Small intestine (tissue), 7 donors: ENCODE data around the gene ABCA7. TPM values are rescaled to one million over a fixed set of nuclear protein-coding genes. Genes with fewer than 3 reads are reported as not detected.
A peak's percentile ranks its signal among the peaks of the same experiment; 100 is the strongest.
"Not testable (repeated sequence)": the region's sequence is repeated elsewhere in the genome, so short reads cannot be mapped to it uniquely, and the experiment has no call there.

ENCODE experiments used
- DNase-seq, 2 donors: peaks; one replicate each; pipeline versions ENCODE4 v3.0.0 to v3.0.0-alpha.2; 2013
- FAIRE-seq: peaks from 2 replicates; lab custom pipeline; 2012; peaks lifted over from hg19 to GRCh38; lab: Jason Lieb, UNC
- H3K27ac ChIP-seq, 3 donors: one replicate each; pipeline ENCODE4 v1.5.1; 2013; ENCODE audit warnings: low read length in 2 of 3, mild to moderate bottlenecking in 2 of 3, control low read depth in 1 of 3, inconsistent platforms in 1 of 3, low read depth in 1 of 3, moderate library complexity in 1 of 3
- H3K27me3 ChIP-seq, 3 donors: one replicate each; pipeline ENCODE4 v1.6.1; 2013; ENCODE audit warnings: low read length in 3 of 3, inconsistent platforms in 1 of 3; ENCODE audit not compliant: control insufficient read depth in 3 of 3, insufficient read depth in 3 of 3
- H3K36me3 ChIP-seq, 3 donors: one replicate each; pipeline ENCODE4 v1.6.1; 2013; ENCODE audit warnings: low read length in 3 of 3, inconsistent platforms in 1 of 3, low read depth in 1 of 3, mild to moderate bottlenecking in 1 of 3, moderate library complexity in 1 of 3; ENCODE audit not compliant: control insufficient read depth in 3 of 3, insufficient read depth in 2 of 3
- H3K4me1 ChIP-seq, 3 donors: one replicate each; pipeline ENCODE4 v1.6.1; 2013; ENCODE audit warnings: low read length in 2 of 3, inconsistent platforms in 1 of 3, low read depth in 1 of 3, mild to moderate bottlenecking in 1 of 3, moderate library complexity in 1 of 3; ENCODE audit not compliant: control insufficient read depth in 3 of 3, insufficient read depth in 2 of 3
- H3K4me3 ChIP-seq, 3 donors: one replicate each; pipeline ENCODE4 v1.5.1; 2013; ENCODE audit warnings: low read length in 3 of 3, control low read depth in 1 of 3, inconsistent platforms in 1 of 3, low read depth in 1 of 3, mild to moderate bottlenecking in 1 of 3, moderate library complexity in 1 of 3
- H3K9me3 ChIP-seq, 2 donors: one replicate each; pipeline ENCODE4 v1.6.1; 2013; ENCODE audit warnings: low read depth in 1 of 2, low read length in 1 of 2; ENCODE audit not compliant: control insufficient read depth in 2 of 2, insufficient read depth in 1 of 2
- WGBS, 3 donors: extraction: QIAGEN DNeasy Blood & Tissue Kit; methylation state at CpG; one replicate each; pipeline ENCODE4 v1.1.7; 2013; 5-methylcytosine and 5-hydroxymethylcytosine counted together
- polyA plus RNA-seq, 4 donors: library from polyadenylated mRNA; stranded (reverse) in 3 of 4; unstranded in 1 of 4; fragments of 200-250 nt in 3 of 4; fragments of 120-200 nt in 1 of 4; gene quantifications; one replicate each; pipeline versions ENCODE4 v1.2.1 to v1.2.3, GENCODE V29; 2013
- donor health status: healthy with polysubstance abuse.
- donor health status: control.
- donor health status: control.
- donor health status: Bipolar disorder and iron deficiency.
- donor health status: healthy.

Gene ABCA7
- polyA plus RNA-seq, 4 donors = 3.1 to 60.3 (median 20.2) TPM

DNA sequence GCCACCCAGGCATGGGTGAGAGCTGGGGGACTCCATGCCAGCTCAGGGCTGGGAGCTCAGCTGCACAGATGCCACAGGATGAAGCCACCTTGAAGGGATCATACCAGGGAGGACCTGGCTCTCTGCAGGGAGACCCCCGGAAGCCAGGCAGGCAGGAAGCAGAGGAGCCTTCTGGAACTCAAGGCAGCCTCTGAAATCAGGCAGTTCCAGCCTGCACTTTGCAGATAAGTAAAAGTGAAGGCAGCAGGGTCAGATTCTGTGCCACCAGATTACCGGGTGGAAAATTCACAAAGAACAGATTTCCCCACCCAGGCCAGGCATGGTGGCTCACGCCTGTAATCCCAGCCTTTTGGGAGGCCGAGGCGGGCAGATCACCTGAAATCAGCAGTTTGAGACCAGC lies 21.5 kb upstream of the ABCA7 start:
- WGBS, 3 donors = 68 to 70% (median 68%) methylated on average over 5 of the region's 5 CpGs
- no peak overlapping the region for H3K27ac ChIP-seq
- H3K9me3 ChIP-seq = no peaks in the 10 kb centered on the region
- no peak overlapping the region for H3K4me3 ChIP-seq
- DNase-seq (no peak), FAIRE-seq (no peak)
- no peaks in the 10 kb centered on the region for H3K27me3 ChIP-seq
- peaks cover 6 to 52% (median 9%) of the 10 kb centered on the region in 3 donors for H3K4me1 ChIP-seq
- peaks cover 2 to 64% (median 7%) of the 10 kb centered on the region in 3 donors for H3K36me3 ChIP-seq

DNA sequence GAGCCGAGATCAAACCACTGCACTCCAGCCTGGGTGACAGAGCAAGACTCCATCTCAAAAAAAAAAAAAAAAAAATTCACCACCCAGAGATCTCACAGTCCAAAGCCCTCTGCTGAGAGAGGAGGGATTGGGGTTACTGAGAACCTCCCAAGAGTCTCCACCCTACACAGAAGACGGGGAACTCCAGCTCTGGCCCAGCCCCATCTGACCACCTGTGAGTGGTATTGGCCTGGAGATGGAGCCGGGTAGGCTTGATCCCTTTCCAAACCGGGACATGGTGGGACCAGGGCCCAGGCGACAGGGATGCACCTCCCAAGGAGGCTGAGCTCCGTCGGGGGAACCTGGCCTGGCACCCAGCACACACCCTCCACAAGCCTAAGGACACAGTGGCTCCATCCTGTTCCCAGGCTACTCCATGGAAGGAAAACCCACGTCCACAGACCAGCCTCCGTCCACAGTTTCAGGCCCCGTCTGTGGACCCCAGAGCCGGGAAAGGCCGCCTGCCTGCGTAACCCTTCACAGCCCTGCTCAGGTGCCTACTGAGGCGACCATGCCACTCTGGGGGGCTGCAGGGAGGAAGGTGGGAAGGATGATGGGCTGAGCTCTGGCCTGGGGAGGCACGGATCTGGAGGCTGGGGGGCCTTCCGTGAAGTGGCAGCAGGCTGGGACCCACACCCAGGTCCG lies 20.8 kb upstream of the ABCA7 start:
- 34 to 48% (median 35%) methylated on average over 17 of the region's 17 CpGs for WGBS, 3 donors
- H3K4me3 ChIP-seq = peak overlapping the region in 2 of 3 donors; percentile 87 to 99
- FAIRE-seq = no peak
- peaks cover 2 to 57% (median 4%) of the 10 kb centered on the region in 3 donors for H3K36me3 ChIP-seq
- DNase-seq = no peak
- H3K27me3 ChIP-seq = no peaks in the 10 kb centered on the region
- no peaks in the 10 kb centered on the region for H3K9me3 ChIP-seq
- H3K4me1 ChIP-seq = peaks cover 6 to 52% (median 9%) of the 10 kb centered on the region in 3 donors
- no peak overlapping the region for H3K27ac ChIP-seq

DNA sequence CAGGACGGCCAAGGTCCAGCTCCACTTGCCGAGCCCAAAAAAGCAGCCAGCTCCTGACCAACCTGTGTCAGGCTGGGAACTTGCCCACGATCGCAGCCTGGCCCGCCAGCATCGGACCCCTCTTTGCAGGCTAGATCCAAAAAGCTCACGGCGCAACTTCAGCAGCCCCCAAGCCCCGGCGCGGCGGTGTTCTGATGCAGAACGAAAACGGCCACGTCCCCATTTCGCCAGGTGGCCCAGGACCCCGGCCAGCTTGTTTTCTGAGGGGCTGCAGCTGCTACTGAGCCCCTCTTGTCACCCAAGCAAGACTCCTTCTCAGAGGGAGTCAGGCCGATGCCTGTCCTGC lies 20.3 kb upstream of the ABCA7 start:
- H3K4me1 ChIP-seq = peaks cover 6 to 52% (median 9%) of the 10 kb centered on the region in 3 donors

DNA sequence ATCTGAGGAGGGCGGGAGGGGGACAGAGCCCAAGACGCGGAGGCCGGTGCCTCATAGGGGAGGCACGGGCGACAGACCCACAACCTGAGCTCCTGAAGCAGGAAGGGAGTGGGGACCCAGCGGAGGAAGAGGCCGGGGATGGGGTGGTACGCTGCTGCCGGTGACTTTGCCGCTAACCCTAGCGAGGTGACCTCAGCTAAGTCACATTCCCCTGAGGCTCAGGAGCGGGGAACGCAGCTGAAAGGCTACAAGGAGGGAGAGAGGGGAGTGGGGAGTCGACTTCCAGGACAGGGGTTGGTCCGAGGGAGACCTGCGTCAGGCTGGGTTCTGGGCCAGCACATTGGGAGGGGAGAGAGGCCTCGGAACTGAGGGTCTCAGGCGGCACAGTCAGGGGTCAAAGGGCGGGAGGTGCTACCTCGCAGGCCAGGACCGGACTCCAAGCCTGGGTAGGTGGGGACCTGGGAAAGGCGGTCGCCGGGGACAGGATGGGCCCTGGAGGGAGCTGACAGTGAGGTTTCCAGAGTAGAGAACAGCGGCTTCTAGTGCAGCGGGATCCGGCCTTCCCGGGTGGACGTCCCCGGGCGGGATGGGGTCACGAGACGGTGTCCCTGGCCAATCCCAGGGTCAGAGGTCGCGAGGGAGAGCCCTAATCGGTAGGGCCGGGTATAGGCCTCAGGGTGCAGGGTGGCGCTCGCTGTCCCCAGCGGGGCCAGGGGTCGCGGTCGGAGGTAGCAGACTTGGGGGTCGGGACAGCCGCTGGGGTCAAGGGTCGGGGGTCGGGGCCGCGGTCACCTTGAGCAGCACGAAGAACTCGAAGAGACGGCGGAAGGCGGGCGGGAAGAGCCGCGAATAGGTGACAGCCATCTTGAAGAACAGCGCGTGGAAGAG lies 19.7 kb upstream of the ABCA7 start:
- peak overlapping the region; percentile 43 to 95 (median 80) for H3K27ac ChIP-seq
- DNase-seq (peak; percentile 32 to 47), FAIRE-seq (no peak)

More for the DNA sequence above, 20.3 kb upstream of the ABCA7 start:
- DNase-seq (no peak), FAIRE-seq (no peak)
- Histone ChIP-seq H3K27ac (peak overlapping the region in 2 of 3 donors; percentile 43 to 95), H3K4me3 (peak overlapping the region; percentile 87 to 99 (median 89)), H3K36me3 (peaks cover 0 to 52% (median 2%) of the 10 kb centered on the region in 3 donors), H3K27me3 (no peaks in the 10 kb centered on the region), H3K9me3 (no peaks in the 10 kb centered on the region)
- 34 to 57% (median 37%) methylated on average over 18 of the region's 18 CpGs for WGBS, 3 donors

DNA sequence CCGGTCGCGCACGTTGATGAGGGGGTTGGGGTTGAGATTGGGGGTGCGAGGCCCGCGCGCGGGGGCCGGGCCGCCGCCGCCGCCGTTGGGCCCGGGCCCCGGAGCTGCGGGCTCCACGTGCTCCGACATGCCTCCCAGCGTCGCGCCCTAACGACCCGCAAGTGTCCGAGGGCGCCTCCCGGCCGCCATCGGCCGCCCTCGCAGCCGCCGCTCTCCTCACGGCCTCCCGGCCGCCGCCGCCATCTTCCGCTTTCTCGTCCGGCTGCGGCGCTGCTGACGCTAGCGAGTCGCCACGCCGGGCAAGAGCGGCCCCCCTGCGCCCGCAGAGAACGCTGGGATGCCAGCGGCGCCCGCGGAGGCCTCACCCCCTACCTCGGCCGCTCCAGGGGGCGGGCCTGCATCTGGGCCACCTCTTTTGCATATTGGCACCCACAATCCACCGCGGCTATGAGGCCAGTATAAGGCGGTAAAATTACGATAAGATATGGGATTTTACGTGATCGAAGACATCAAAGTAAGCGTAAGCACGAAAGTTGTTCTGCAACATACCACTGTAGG lies 19.0 kb upstream of the ABCA7 start, which contains the start of gene TMEM259:
Gene TMEM259, minus strand, starts transcription at position 256 of the 558 bp plus-strand sequence. Its CDS starts 127 bp downstream, at position 129.
- no peaks in the 10 kb centered on the region for H3K9me3 ChIP-seq
- H3K4me3 ChIP-seq = peak within 1 kb of the TSS; percentile 87 to 99 (median 89)
- WGBS, 3 donors = 0 to 1% (median 0%) methylated on average over 44 to 68 of the region's 68 CpGs
- DNase-seq = peak; percentile 98
- H3K27ac ChIP-seq = peak within 1 kb of the TSS; percentile 80 to 95 (median 84)
- no peak for FAIRE-seq
- peaks cover 6 to 48% (median 8%) of the 10 kb centered on the region in 3 donors for H3K4me1 ChIP-seq
- H3K36me3 ChIP-seq = peaks cover 0 to 38% (median 0%) of the 10 kb centered on the region in 3 donors
- H3K27me3 ChIP-seq = peaks cover 0 to 2% (median 0%) of the 10 kb centered on the region in 3 donors

More for the DNA sequence above, 19.7 kb upstream of the ABCA7 start:
- 1 to 2% (median 1%) methylated on average over 47 to 60 of the region's 60 CpGs for WGBS, 3 donors
- no peaks in the 10 kb centered on the region for H3K9me3 ChIP-seq
- peaks cover 6 to 51% (median 9%) of the 10 kb centered on the region in 3 donors for H3K4me1 ChIP-seq
- H3K4me3 ChIP-seq = peak overlapping the region; percentile 87 to 99 (median 89)
- H3K36me3 ChIP-seq = peaks cover 0 to 46% (median 0%) of the 10 kb centered on the region in 3 donors
- H3K27me3 ChIP-seq = no peaks in the 10 kb centered on the region

DNA sequence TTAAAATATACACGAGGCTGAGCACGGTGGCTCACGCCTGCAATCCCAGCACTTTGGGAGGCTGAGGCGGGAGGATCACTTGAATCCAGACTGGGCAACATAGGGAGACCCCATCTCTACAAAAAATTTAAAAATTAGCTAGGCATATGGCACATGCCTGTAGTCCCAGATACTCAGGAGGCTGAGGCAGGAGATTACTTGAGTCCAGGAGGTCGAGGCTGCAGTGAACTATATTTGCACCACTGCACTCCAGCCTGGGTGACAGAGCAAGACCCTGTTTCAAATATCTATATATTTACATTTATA lies 16.1 kb upstream of the ABCA7 start:
- Histone ChIP-seq H3K27me3 (peaks cover 0 to 12% (median 0%) of the 10 kb centered on the region in 3 donors), H3K4me1 (peaks cover 0 to 43% (median 3%) of the 10 kb centered on the region in 3 donors), H3K36me3 (peaks cover 0 to 12% (median 0%) of the 10 kb centered on the region in 3 donors)
- WGBS, 3 donors = 64 to 78% (median 73%) methylated on average over 5 of the region's 5 CpGs
- not testable (repeated sequence) for H3K9me3 ChIP-seq, FAIRE-seq, DNase-seq, H3K27ac ChIP-seq, H3K4me3 ChIP-seq

DNA sequence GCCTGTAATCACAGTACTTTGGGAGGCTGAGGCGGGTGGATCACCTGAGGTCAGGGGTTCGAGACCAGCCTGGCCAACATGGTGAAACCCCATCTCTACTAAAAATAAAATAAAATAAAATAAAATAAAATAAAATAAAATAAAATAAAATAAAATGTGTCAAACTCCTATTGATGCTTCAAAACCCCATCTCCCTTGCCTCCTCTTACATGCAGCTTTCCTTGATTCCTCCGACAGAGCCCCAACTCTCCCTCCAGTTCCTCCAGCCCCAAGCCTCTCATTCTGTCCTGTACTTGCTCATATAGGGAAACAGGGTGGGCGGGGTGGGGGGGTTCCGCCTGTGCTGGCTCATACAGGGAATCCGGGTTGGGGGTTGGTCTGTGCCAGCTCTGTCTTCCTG lies 14.8 kb upstream of the ABCA7 start:
- FAIRE-seq, H3K36me3 ChIP-seq: not testable (repeated sequence)

More for the DNA sequence above, 14.8 kb upstream of the ABCA7 start:
- H3K4me3 ChIP-seq, DNase-seq, H3K9me3 ChIP-seq, H3K27ac ChIP-seq: not testable (repeated sequence)
- Histone ChIP-seq H3K27me3 (peaks cover 0 to 12% (median 0%) of the 10 kb centered on the region in 3 donors), H3K4me1 (peaks cover 0 to 37% (median 4%) of the 10 kb centered on the region in 3 donors)
- 73 to 85% (median 80%) methylated on average over 6 of the region's 6 CpGs for WGBS, 3 donors
